Measurements from ENCODE around the gene ICAM2. TPM values are rescaled to one million over a fixed set of nuclear protein-coding genes. Genes with fewer than 3 reads are reported as not detected.
"Not testable (repeated sequence)": the region's sequence is repeated elsewhere in the genome, so short reads cannot be mapped to it uniquely, and the experiment has no call there.

Gene ICAM2
- total RNA-seq, 1 donor from 2014 or later, result 22.0 TPM

DNA sequence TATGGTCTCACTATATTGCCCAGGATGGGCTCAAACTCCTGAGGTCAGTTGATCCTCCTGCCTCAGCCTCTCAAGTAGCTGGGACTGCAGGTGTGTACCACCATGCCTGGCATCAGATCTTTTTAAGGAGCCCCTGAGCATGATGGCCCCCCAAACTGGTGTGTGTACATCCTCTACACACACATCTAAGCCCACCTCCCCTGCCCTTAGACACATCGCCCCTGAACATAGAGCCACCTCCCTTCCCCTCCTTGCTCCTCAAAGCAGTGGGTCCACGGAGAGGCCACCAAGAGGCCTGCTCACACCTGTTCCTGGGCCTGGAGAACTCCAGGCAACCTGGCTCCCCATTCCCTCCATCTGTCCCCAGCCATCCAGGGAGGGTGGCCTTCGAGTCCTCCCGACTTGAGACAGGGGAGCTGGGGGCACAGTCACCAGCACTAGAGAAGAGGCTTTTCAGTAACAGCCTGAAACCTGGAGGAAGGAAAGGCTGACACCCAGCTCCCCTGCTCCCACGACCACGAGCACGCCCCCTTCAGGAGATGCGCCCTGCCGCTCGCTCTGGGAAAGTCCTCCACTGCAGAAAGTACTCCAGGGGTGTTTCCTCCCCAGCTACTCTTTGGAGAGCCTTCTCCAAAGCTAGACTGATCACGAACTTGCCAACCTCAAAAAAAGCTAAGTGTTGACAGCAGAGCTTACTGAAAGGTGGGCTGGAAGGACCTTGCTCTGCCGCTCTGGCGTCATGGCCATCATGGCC, 34.9 kb downstream of the ICAM2 start:
- intact Hi-C loops (cut with DNase I), result loop anchor here (5.0 kb wide), 1 partner anchor 38 kb away; no protein-coding TSS in a partner anchor
- DNase-seq (ENCODE audit: low spot score), result no peak

DNA sequence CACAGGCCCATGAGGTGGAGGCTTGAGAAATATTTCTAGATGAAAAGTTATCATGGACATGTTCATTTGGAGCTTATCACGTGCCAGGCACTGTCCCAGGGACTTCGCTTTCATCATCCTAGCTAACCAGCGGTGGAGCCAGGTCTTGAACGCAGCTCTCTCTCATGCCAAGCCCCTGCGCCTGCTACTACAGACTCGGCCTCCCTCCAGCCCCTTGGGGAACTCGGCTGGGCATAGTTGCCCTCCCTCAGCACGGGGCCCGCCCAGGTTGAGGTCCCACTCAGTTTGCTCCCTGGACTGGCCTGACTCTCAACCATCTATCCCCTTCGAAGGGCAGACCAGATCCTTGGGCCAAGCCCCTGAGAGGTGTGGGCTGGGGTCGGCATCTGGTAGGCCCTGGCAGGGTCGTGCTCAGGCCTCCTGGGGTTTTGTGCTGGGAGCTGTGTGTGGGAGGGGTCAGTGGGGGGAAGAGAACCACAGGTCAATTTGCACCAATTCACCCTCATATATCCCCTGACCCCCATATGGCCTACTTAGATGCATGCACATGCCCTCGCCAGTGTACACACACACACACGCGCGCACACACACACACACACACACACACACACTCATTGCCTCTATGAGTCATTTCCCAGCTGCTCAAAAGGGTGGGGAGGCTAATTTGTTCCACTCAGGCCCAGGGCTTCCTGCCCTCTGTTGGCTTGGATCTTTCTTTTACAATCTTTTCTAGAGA, 35.6 kb downstream of the ICAM2 start:
- no peak for DNase-seq (ENCODE audit: low spot score)
- intact Hi-C loops (cut with DNase I), result loop anchor here (5.0 kb wide), 1 partner anchor 38 kb away; no protein-coding TSS in a partner anchor

DNA sequence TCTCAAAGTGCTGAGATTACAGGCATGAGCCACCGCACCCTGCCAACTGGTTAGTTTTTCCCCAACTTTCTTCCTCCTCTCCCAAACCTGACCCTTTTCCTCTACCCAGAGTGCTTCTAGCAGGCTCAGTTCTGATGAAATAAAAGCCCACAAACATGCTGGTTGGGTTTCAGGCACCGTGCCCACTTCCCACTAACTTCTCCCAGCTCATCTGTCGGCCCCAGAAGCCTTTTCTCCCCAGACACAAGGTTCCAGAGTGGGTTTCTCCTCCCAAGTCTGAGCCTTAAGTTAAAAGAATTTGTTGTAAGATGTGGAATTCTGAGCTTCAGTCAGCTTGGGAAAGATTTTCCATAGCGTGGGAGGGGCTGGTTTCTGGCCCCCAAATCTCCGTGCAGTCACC, 36.2 kb downstream of the ICAM2 start:
- intact Hi-C loops (cut with DNase I), result no loop called here
- DNase-seq (ENCODE audit: low spot score), result no peak

DNA sequence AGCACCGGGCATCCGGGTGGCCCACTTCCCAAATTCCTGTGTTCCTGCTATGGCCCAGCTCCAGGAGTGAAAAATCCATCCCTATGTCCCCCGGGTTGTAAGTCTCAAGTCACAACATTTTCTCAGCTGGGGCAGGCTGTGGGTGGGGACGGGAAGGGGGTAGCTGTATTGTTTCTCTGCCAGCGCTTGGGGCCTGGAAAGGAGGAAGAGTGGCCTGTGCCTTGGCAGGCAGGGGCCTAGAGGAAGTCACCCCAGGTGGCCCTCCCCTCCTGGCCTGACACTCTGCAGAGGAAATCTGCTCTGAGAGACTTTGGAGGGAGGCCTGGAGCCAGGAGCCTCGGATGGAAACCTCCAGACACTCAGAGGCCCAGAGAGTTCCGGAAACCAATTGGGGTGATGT, 37.1 kb downstream of the ICAM2 start:
- no peak for DNase-seq (ENCODE audit: low spot score)
- intact Hi-C loops (cut with DNase I), result no loop called here

DNA sequence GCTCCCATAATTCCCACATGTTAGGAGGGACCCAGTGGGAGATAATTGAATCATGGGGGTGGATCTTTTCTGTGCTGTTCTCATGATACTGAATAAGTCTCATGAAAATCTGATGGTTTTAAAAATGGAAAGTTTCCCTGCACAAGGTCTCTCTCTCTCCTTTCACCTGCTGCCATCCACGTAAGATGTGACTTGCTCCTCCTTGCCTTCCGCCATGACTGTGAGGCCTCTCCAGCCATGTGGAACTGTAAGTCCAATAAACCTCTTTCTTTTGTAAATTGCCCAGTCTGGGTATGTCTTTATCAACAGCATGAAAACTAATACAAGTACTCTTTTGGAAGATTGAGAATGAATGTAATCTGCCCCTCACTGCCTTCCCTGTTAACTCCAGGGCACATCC, 37.8 kb downstream of the ICAM2 start:
- DNase-seq (ENCODE audit: low spot score); intact Hi-C loops (cut with DNase I): not testable (repeated sequence)

DNA sequence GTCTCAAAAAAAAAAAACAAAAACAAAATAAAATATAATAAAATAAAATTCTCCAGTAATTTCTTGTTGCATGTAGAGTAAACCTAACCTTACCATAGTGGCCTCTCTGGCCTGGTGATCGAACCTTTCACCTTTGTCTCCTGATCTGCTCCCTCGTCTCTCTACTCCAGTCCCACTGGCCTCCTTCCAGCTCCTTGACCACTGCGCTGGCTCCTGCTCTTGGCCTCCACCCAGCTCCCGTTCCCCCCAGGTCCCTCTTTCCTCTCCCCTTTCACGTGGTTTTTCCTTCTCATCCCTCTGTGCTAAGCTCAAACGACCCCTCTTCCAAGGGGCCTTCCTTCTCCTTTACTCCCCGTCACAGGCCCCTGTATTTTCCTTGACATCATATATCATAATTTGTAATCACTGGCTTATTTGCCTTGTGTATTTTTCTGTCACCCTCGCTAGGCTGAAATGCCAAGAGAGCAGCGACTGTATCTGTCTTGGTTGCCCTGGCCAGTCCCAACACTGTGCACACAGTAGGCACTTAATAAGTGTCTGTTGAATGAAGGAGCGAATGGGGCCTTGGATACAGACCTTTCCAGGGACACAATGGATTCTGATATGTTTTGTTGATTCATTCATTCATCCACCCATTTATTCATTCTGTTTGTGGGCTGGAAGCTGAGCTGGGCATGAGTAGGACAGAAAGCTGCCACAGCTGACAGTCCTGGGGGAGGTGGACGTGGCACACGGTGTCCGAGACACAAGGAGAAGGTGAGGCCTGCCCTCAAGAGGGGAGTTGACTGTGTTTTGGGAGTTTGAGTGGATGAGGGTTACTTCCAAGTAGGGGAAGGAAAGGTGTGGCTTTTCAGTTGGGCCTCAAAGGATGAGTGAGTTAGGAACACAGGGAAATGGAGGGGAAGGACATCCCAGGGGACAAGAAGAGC, 41.9 kb downstream of the ICAM2 start:
- intact Hi-C loops (cut with DNase I), result no loop called here
- DNase-seq (ENCODE audit: low spot score), result no peak

DNA sequence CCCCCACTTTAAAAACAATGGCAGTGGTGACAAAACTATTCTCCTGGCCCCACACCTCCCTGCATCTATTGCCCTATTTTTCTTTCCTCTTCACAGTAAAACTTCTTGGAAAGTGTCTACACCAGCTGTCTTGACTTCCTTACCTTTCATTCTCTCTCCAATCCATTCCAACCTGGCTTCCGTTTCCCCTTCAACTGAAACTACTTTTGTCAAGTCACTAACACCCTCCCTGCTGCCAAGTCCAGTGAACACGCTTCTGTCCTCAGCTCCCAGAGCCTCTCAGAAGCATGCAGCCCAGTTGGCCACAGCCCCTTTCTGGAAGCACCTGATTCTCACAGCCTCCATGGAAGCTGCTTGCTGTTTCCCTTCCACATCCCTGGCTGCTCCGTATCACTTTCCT, 43.7 kb downstream of the ICAM2 start:
- intact Hi-C loops (cut with DNase I), result no loop called here
- DNase-seq (ENCODE audit: low spot score), result no peak

DNA sequence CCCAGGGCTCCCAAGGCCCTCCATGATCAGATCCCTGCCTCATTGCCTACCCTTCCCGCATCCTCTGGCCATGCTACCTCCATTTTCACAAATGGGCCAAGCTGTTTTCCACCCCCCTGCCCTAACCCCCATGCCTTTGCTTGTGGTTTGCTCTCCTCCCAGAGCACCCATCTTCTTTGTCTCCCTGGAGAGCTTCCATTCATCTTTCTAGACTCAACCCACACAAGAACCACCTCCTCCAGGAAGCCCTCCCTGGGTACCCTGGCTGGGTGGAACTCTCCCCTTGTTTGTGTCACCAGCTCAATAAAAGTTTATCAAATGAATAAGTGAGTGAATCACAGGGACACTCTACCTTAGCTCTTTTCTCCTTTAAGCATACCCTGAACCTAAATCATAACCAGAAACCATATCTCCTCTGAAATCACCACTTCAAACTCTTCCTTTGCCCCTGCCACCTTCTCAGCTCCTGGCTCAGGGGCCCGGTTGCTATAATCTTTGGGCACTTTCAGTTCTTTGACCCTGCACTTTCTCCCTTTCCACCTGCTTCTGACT, 44.8 kb downstream of the ICAM2 start:
- intact Hi-C loops (cut with DNase I), result no loop called here
- no peak for DNase-seq (ENCODE audit: low spot score)

DNA sequence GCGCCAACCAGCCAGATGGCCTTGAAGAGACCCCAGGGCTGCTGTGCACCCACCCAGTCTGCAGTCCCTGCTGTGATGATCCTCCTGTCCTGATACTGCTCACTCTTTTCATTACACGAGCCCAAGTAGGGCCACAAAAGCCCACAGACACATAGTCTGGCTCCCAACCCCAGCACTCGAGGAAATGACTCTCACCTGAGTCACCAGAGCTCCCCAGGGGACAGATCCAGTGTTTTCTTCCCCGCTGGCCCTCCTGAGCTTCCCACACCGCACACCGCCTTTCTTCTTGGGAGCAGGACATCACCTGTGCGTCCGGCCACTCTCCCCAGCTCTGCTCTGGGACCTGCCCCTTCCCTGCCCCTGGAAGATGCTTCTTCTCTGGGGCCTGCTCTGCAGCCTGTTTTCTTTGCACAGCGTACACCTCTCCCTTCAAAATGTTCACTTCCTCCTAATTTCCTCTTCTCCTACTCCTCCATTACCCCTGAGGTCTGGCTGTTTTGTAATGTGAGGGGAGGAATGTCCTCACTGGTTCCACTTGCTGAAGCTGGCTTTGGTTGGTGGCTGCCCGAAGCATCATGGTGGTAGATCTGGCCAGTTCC, 45.7 kb downstream of the ICAM2 start:
- intact Hi-C loops (cut with DNase I), result no loop called here
- DNase-seq (ENCODE audit: low spot score), result no peak

DNA sequence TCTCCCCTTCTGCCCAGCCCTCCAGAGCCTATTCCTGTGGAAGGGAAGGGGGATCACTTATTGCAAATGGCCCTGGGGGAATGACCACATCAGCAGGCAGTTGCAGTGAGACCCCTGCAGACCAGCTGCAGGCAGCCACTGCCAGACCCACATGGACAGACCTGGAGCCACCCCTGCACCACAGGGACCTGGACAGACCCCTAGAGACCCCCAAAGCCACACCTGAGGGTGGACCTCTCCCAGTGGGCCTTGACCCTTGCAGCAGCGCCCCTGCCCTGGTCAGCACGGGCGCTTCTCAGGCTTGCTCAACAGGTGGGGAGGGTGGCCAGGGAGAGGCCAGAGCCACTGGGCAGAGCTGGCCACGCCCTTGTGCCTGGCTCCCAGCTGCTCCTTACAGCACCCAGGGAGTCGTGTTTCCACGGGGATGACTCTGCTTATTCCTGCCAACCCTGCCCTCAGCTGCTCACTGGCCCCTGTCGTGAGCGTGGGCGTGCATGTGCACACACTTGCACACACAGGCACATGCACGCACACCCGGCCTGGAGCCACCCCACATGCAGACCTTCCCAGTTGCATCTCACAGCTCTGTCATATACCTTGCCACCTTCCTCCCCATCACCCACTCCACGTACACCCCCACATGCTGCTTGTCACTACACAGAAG, 46.4 kb downstream of the ICAM2 start:
- intact Hi-C loops (cut with DNase I), result no loop called here
- DNase-seq (ENCODE audit: low spot score), result no peak

DNA sequence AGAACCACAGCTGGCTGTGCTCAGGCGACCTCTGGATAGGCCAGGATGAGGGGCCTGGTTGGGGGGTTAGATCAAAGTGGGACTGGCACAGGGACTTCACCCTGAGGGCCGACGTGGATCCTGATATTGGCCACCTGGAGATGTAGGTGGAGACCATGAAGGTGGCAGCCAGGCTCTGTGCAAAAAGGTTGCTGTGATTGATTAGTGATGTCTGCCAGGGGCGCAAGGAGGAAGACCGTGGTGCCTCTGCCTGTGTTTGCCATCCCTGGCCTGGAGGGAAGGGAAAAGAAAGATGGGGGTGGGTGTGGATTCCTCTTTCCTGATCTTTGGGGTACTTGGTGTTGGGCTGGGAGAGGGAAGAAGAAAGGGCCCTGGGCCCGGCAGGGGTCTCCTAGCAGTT, 47.2 kb downstream of the ICAM2 start:
- intact Hi-C loops (cut with DNase I), result no loop called here
- DNase-seq (ENCODE audit: low spot score), result no peak

DNA sequence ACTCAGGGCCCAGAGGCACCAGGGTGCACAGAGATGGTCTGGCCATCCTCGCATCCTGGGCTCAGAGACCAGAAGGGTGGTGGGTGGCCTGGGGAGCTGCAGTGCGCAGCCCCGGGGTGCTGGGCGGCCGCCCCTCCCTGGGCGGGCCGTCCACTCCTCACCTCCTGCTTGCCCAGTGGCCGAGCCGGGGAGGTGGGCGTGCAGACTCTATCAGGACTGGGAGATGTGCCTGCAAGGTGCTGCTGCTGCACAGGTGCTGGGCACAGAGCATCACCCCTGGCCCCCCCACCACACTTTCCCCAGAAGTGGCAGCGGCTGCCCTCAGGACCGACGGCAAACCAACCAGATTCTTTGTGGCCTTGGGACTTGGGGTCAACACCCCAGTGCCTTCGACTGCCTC, 47.6 kb downstream of the ICAM2 start, which contains the start of gene SCN4A:
Gene SCN4A (minus strand): TSS at position 123 of the 400 bp plus-strand sequence. CDS start 77 bp downstream, at position 46.
- intact Hi-C loops (cut with DNase I), result no loop called here
- DNase-seq (ENCODE audit: low spot score), result no peak

DNA sequence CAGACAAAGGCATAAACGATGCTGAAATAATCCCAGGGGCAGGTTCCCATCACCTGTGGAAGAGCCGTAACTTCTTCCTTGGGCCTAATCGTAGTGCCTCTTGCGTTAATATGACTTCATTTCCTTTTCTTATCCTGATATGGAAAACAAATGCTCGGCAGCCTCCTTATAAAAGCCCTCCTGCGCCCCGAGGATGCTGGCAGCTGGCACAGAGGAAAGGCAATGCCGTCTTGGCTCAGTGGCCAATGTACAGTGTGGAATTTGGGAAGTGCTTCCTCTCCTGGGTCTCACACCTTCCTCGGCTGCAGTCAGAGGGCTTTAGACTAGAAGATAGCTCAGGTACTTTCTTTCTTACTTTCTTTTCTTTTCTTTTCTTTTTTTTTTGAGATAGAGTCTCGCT, 51.2 kb downstream of the ICAM2 start:
- no peak for DNase-seq (ENCODE audit: low spot score)
- intact Hi-C loops (cut with DNase I), result no loop called here

DNA sequence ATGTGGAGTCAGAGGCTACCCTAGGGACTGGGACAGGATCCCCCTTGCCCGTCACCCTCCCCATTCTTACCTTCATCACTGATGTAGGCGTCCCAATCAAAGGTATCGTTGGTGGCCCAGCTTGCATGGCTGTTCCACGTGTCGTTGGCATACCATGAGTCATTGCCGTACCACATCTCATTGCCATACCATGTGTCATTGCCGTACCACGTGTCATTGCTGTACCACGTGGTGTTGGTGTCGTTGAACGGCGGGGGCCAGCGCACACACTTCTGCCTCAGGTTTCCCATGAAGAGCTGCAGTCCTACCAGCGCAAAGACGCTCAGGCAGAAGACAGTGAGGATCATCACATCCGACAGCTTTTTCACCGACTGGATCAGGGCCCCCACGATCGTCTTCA, 52.5 kb downstream of the ICAM2 start:
- DNase-seq (ENCODE audit: low spot score), result no peak
- intact Hi-C loops (cut with DNase I), result no loop called here

DNA sequence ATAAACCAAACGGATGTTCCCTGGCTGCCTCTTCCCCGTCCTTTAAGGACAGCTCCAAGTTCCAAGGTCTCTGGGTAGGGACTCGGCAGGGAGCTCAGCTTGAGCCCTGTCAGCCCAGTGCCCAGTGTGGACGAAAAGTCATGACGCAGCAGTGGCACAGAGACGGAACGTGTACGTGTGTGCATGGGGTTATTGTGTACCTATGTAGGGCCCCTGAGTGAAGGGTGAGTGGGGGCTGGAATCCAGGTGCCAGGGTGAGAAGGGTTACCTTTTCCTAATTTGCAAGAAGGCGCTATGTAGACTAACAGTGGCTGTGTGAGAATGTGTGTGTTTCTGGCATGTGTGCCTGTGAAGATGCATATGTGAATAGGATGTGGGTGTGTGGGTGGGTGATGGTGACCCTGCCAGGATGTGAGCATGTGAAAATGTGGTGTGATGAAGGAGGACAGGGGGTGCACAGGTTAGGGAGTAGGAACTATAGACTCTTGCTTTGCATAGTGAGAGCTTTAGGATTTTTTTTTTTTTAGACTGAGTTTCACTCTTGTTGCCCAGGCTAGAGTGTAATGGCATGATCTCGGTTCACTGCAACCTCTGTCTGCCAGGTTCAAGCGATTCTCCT, 53.7 kb downstream of the ICAM2 start:
- intact Hi-C loops (cut with DNase I), result no loop called here
- DNase-seq (ENCODE audit: low spot score), result no peak

DNA sequence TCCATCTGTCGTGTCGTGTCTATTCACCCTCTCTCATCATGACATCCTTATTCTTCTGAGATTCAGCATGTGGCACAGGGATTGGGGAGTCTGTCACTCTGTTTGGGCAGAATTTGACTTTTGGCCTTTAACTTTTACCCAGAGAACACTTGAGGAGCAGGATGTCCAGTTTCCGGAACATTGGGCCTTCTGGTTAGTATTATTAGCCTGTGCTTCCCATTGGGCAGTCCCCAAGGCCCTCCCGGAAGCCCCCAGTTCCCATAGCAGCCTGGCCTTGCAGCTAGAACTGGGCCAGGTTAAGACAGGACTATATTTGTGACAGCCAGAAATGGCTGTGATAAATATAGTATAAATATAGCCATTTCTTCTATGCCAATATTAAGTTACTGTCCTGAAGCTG, 57.3 kb downstream of the ICAM2 start:
- intact Hi-C loops (cut with DNase I), result no loop called here
- no peak for DNase-seq (ENCODE audit: low spot score)

DNA sequence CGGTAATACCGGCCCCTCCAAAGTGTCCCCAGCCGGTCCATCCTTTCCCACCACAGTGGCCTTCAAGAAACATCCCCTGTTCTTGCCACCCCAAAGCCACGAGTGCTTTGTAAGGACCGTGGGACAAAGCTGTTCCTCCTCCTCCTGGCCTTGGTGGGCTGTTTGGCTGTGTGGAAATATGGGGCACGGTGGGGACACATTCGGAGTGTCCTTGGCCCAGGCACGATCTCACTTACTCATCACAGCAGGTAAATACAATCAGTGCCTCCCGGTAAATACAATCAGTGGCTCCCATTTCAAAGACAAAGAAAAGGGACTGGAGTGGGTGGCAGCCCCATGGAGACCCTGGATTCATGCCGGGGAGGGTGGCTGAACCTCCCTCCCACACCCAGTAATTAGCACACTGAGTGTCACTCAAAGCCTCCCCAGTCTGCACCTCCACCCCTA, 58.1 kb downstream of the ICAM2 start:
- no peak for DNase-seq (ENCODE audit: low spot score)
- intact Hi-C loops (cut with DNase I), result no loop called here
